ENCODE measurements around the gene CLVS2. TPM values are rescaled to one million over a fixed set of nuclear protein-coding genes. Genes with fewer than 3 reads are reported as not detected.

Gene CLVS2
- total RNA-seq, 2 donors from 2014 or later: 0.05 to 0.19 TPM

GRCh38 chr6:122969999-122970533 is 26.0 kb upstream of the CLVS2 start:
- Histone ChIP-seq H3K9me3 (no peaks in the 10 kb centered on the region), H3K9ac (ENCODE audit: low read depth in 2 of 2, low read length in 2 of 2) (no peak overlapping the region), H3K4me3 (no peak overlapping the region), H3K4me1 (no peaks in the 10 kb centered on the region), H3K27me3 (no peaks in the 10 kb centered on the region), H3K27ac (no peak overlapping the region), H3K36me3 (no peaks in the 10 kb centered on the region)
- no peak for TF ChIP-seq CTCF (IDR thresholded peaks at IDR 0.05)
- intact Hi-C loops (cut with DNase I): no loop called here
- DNase-seq: no peak

GRCh38 chr6:122977180-122977579 is 18.9 kb upstream of the CLVS2 start:
- H3K27me3 ChIP-seq: no peaks in the 10 kb centered on the region
- H3K36me3 ChIP-seq: no peaks in the 10 kb centered on the region
- no peak overlapping the region for H3K4me3 ChIP-seq
- no peak overlapping the region for H3K9ac ChIP-seq (ENCODE audit: low read depth in 2 of 2, low read length in 2 of 2)
- no peak for DNase-seq
- H3K4me1 ChIP-seq: no peaks in the 10 kb centered on the region
- intact Hi-C loops (cut with DNase I): no loop called here
- H3K27ac ChIP-seq: no peak overlapping the region
- H3K9me3 ChIP-seq: no peaks in the 10 kb centered on the region
- TF ChIP-seq CTCF (IDR thresholded peaks at IDR 0.05): no peak

- no peaks in the 10 kb centered on the region for H3K4me1 ChIP-seq
- DNase-seq: no peak
- H3K36me3 ChIP-seq: no peaks in the 10 kb centered on the region
- no peak for TF ChIP-seq CTCF (IDR thresholded peaks at IDR 0.05)
- no peak overlapping the region for H3K27ac ChIP-seq
- H3K9me3 ChIP-seq: no peaks in the 10 kb centered on the region
- H3K4me3 ChIP-seq: no peak overlapping the region
- H3K9ac ChIP-seq (ENCODE audit: low read depth in 2 of 2, low read length in 2 of 2): no peak overlapping the region
- no peaks in the 10 kb centered on the region for H3K27me3 ChIP-seq
- intact Hi-C loops (cut with DNase I): no loop called here
These were observed 11.6 kb upstream of the CLVS2 start for GRCh38 chr6:122984393-122984792.

- no peak for TF ChIP-seq CTCF (IDR thresholded peaks at IDR 0.05)
- no peak overlapping the region for H3K27ac ChIP-seq
- H3K4me1 ChIP-seq: no peaks in the 10 kb centered on the region
- intact Hi-C loops (cut with DNase I): no loop called here
- H3K36me3 ChIP-seq: no peaks in the 10 kb centered on the region
- peaks cover 20% of the 10 kb centered on the region for H3K27me3 ChIP-seq
- no peak for DNase-seq
- no peaks in the 10 kb centered on the region for H3K9me3 ChIP-seq
- H3K9ac ChIP-seq (ENCODE audit: low read depth in 2 of 2, low read length in 2 of 2): no peak overlapping the region
- no peak overlapping the region for H3K4me3 ChIP-seq
These were observed 1.8 kb upstream of the CLVS2 start for GRCh38 chr6:122994256-122994655.

- Histone ChIP-seq H3K4me3 (no peak overlapping the region), H3K9me3 (no peaks in the 10 kb centered on the region), H3K27me3 (peaks cover 20% of the 10 kb centered on the region), H3K27ac (no peak overlapping the region), H3K9ac (ENCODE audit: low read depth in 2 of 2, low read length in 2 of 2) (no peak overlapping the region), H3K4me1 (no peaks in the 10 kb centered on the region), H3K36me3 (no peaks in the 10 kb centered on the region)
- intact Hi-C loops (cut with DNase I): no loop called here
- TF ChIP-seq CTCF (IDR thresholded peaks at IDR 0.05): no peak
- DNase-seq: no peak
These were observed 915 bp downstream of the CLVS2 start for GRCh38 chr6:122996794-122997505.
